H1 (cell line): ENCODE measurements around the gene SMIM35. TPM values are rescaled to one million over a fixed set of nuclear protein-coding genes. Genes with fewer than 3 reads are reported as not detected.

Experiments used
- ASH2L ChIP-seq: fragments of 200-600, 300-600 bp; sonication (generic); IDR thresholded peaks from one replicate; pipeline ENCODE4 v1.7.1; 2017; ENCODE audit warnings: low read length
- CEBPB ChIP-seq: IDR thresholded peaks from 2 replicates; pipeline ENCODE4 v1.6.1; 2012; ENCODE audit warnings: low read depth, low read length
- KDM4A ChIP-seq: IDR thresholded peaks from one replicate; pipeline ENCODE4 v1.7.1; 2012; ENCODE audit warnings: low read depth, mild to moderate bottlenecking, moderate library complexity, low read length, inconsistent platforms; ENCODE audit not compliant: severe bottlenecking
- SUZ12 ChIP-seq: fragments of 200-600 bp; sonication (generic); IDR thresholded peaks from 2 replicates; pipeline ENCODE4 v1.6.1; 2012; ENCODE audit warnings: mild to moderate bottlenecking, inconsistent platforms, low read length, moderate library complexity, mixed read lengths
- polyA plus RNA-seq, 7 experiments: library from polyadenylated mRNA; depleted of rRNA in 3 of 7; stranded (reverse) in 5 of 7; unstranded in 2 of 7; fragments of >200 nt in 5 of 7; fragments of 200-250 nt in 2 of 7; gene quantifications; 1 replicate in 5 of 7; 2 replicates in 1 of 7; 4 replicates in 1 of 7; pipeline versions ENCODE4 v1.2.1 to v1.2.3, GENCODE V29; 2011 to 2013; ENCODE audit warnings: missing spikeins in 2 of 7, mixed read lengths in 2 of 7
- total RNA-seq: library from RNA; stranded (reverse); fragmentation: NEBNext Ultra II Directional; extraction: Animal tissue kit (Norgen Biotek cat#: 25700); gene quantifications from 2 replicates; pipeline ENCODE4 v1.2.1, GENCODE V29; 2021
- TF ChIP-seq, protein P1 (sequence below): fragments of 300-600 bp; sonication (generic); IDR thresholded peaks from 2 replicates; pipeline ENCODE4 v1.7.1; 2012; ENCODE audit warnings: low read length, moderate library complexity, mild to moderate bottlenecking, inconsistent platforms; ENCODE audit not compliant: insufficient replicate concordance

Gene SMIM35
- total and polyA plus RNA-seq, 2 of the 8 experiments (the other 6 are each of a cell fraction or from before 2014, with no cell fraction given): not detected

DNA sequence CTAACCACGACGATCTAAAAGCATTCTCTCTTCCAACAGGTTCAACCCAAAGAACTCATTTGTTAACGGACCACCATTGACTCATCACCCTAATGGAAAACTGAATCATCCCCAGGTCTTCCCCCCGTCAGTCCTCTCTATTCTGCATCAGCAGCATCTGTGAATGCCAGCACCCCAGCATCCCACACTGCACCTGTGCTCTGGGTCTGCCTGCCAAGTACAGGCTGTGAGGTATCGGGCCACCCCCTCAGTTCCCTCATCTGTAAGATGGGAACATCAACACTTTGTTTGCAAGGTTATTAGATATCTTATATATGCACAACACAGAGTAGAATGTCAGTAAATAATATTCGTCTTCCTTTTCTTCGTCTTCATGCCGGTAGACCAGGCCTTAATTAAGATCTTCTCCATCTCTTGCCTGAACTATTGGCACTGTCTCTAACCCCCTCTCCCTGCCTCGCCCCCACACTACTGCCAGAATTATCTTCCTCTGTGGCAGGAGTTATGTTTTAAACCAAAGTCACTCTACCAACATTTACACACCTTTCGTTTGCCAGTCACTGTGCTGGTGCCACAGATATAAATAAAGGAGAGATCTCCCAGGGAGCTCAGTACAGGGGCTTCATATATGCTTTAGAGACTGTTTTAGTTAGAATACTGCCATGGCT, 17.7 kb downstream of the SMIM35 start (continued):
- TF ChIP-seq, protein P1, sequence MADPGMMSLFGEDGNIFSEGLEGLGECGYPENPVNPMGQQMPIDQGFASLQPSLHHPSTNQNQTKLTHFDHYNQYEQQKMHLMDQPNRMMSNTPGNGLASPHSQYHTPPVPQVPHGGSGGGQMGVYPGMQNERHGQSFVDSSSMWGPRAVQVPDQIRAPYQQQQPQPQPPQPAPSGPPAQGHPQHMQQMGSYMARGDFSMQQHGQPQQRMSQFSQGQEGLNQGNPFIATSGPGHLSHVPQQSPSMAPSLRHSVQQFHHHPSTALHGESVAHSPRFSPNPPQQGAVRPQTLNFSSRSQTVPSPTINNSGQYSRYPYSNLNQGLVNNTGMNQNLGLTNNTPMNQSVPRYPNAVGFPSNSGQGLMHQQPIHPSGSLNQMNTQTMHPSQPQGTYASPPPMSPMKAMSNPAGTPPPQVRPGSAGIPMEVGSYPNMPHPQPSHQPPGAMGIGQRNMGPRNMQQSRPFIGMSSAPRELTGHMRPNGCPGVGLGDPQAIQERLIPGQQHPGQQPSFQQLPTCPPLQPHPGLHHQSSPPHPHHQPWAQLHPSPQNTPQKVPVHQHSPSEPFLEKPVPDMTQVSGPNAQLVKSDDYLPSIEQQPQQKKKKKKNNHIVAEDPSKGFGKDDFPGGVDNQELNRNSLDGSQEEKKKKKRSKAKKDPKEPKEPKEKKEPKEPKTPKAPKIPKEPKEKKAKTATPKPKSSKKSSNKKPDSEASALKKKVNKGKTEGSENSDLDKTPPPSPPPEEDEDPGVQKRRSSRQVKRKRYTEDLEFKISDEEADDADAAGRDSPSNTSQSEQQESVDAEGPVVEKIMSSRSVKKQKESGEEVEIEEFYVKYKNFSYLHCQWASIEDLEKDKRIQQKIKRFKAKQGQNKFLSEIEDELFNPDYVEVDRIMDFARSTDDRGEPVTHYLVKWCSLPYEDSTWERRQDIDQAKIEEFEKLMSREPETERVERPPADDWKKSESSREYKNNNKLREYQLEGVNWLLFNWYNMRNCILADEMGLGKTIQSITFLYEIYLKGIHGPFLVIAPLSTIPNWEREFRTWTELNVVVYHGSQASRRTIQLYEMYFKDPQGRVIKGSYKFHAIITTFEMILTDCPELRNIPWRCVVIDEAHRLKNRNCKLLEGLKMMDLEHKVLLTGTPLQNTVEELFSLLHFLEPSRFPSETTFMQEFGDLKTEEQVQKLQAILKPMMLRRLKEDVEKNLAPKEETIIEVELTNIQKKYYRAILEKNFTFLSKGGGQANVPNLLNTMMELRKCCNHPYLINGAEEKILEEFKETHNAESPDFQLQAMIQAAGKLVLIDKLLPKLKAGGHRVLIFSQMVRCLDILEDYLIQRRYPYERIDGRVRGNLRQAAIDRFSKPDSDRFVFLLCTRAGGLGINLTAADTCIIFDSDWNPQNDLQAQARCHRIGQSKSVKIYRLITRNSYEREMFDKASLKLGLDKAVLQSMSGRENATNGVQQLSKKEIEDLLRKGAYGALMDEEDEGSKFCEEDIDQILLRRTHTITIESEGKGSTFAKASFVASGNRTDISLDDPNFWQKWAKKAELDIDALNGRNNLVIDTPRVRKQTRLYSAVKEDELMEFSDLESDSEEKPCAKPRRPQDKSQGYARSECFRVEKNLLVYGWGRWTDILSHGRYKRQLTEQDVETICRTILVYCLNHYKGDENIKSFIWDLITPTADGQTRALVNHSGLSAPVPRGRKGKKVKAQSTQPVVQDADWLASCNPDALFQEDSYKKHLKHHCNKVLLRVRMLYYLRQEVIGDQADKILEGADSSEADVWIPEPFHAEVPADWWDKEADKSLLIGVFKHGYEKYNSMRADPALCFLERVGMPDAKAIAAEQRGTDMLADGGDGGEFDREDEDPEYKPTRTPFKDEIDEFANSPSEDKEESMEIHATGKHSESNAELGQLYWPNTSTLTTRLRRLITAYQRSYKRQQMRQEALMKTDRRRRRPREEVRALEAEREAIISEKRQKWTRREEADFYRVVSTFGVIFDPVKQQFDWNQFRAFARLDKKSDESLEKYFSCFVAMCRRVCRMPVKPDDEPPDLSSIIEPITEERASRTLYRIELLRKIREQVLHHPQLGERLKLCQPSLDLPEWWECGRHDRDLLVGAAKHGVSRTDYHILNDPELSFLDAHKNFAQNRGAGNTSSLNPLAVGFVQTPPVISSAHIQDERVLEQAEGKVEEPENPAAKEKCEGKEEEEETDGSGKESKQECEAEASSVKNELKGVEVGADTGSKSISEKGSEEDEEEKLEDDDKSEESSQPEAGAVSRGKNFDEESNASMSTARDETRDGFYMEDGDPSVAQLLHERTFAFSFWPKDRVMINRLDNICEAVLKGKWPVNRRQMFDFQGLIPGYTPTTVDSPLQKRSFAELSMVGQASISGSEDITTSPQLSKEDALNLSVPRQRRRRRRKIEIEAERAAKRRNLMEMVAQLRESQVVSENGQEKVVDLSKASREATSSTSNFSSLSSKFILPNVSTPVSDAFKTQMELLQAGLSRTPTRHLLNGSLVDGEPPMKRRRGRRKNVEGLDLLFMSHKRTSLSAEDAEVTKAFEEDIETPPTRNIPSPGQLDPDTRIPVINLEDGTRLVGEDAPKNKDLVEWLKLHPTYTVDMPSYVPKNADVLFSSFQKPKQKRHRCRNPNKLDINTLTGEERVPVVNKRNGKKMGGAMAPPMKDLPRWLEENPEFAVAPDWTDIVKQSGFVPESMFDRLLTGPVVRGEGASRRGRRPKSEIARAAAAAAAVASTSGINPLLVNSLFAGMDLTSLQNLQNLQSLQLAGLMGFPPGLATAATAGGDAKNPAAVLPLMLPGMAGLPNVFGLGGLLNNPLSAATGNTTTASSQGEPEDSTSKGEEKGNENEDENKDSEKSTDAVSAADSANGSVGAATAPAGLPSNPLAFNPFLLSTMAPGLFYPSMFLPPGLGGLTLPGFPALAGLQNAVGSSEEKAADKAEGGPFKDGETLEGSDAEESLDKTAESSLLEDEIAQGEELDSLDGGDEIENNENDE: no peak
- TF ChIP-seq SUZ12 (no peak), CEBPB (no peak), KDM4A (no peak), ASH2L (no peak)
